ENCODE measurements around the gene PRPF19.

The PRPF19 gene

DNA sequence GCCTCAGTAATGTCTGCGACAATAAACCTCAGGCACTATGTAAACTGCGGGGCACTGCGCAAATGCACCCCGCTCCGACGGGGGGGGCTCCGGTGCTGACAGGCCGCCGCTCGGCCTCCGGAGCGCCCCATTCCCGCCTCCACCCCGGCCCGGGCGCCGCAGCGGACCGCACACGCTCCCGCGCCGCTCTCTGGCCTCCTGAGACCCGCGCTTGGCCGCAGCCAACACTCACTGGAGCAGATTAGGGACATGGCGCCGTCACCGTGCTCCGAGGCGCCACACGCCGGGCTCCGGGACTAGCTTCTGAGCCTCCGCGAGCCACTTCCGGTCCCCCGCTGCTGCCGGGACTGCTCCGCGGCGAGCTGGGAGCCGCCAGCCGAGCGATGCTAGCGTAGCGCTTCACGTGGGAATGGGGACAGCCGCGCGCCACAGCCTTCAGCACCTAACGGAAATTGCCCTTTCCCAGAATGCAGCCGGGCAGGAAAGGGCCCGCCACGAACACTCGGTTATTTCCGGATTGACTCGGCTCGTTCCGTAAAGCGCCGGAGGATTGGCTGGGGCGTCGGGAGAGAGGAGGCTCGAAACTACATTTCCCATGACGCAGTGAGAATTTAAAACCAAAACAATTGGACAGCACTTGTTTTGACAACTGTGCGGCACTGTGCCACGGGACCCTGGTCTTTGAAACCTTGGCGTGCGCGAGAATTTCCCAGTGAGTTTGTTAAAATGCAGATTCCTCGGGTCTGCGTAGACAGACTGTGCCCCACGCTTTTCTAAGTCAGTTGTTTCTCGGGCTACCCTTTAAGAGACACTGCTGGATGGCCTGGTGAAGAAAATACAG, at the start of gene PRPF19:
Gene PRPF19, minus strand, starts transcription at position 454 of the 841 bp plus-strand sequence. Its CDS starts 203 bp downstream, at position 251.
- peak; percentile 98 for DNase-seq

DNA sequence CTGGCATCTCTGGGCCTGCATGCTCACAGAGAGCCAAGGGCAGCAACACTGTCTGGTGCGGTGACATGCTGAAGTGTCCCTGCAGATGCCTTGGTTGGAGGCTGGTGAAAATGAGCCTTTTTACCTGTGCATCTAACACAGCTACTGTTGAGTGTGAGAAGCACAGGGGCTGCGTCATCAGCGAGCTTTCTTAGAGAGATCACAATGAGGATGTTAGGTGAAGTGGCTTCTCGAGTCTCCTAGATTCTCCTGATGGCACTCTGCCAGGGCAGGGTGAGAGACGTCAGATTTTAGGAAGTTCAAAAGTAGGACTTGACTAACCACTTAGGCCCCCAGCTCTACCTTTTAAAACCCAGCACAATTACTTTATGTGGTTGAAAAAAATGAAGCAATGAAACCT, 49.2 kb upstream of the PRPF19 start:
- no peak for DNase-seq

DNA sequence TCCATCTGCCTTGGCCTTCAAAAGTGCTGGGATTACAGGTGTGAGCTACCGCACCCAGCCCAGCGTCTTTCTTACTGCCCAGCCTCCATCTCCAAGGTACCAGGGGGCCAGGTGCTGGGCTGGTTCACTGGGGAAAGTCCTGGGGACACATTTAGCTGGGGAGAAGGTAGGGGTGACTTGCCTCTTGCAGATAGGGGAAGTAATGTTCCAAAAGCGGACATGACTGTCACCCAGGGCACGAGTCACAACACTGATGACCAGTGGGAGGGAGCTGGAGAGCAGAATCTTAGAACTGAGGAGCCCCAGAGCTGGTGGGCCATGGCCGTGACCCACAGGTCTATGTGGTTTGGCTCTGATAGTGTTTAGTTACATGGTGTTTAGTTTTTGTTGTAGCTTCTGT, 48.0 kb upstream of the PRPF19 start:
- DNase-seq: no peak

DNA sequence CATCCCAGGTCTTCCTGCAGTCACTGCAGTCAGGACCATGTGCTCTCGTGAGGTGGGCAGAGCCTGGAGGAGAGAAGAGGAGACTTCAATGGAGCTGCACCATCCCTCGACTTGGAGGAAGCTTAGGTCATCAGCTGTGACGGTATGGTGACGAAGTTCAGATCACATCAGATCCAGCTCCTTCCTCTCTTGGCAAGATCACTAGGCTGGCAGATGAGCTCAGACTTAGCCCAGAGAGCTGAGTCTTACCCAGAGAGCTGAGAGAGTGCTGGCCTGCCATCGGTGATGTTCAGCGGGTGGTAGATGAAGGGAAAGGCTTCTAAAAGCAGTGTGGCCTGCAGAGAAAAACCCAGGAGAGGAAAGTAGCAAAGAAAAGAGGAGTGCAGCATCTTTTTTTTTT, 47.4 kb upstream of the PRPF19 start:
- no peak for DNase-seq

DNA sequence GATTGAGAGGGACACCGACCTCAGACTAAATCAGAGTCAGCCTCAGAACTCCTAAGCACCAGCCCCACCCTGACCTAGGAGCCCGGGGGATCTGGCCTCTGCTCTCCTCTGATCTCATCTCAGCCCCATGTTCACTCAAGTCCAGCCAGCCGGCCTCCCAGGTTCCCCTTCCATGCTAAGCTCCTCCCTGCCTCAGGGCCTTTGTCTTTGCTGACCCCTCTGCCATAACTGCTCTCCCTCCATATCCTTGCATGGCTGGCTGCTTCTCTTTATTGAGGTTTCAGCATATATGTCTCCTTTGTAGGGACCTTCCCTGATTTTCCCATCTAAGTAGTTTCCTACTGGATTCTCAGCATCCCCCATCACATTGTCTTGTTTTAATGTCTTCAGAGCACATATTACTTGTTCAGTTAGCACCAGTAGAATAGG, 46.4 kb upstream of the PRPF19 start:
- DNase-seq: no peak

DNA sequence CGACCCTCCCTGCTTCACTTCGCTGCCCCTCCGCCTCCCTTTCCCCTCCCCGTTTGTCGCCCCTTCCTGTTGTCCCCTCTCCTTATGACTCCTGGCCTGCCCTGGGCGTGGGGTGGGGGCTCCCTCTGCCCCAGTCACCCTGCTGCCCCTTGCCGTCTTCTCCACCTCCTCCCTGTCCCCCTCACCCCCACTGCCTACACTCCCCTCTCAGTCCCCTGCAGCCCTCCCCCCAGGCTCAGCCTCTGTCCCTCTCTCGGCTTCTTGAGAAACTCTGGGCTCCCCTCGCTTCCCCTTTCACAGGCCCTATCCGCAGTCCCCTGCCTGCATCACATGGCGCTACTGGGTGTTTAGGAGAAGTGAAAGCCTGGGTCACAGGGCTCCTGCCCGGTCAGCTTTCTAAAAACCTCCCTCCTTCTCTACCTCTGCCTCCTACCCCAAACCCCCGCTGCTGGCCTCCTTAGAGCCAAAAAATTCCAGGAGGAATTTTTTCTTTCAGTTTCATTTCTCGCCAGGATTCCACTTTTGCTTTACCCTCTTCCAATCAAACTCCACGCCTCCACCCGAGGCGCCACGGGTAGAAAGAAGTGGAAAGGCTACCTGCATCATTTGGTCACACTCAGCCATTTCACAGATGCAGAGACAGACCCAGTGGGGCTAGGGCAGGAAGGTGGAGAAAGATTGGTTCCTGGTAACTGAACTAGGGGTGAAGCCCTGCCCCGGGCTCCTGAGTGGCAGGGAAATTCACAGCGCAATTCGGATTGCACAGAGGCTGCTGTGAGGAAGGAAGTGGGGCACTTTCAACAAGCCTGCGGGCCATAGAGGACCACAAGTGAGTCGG, 45.7 kb upstream of the PRPF19 start, which contains the start of gene SLC15A3:
Gene SLC15A3, minus strand, starts transcription at position 273 of the 838 bp plus-strand sequence. CDS start 625 bp downstream, outside the sequence.
- DNase-seq: peak; percentile 44

- no peak for DNase-seq
Observed at GRCh38 chr11:60951606-60951903, 45.2 kb upstream of the PRPF19 start.

DNA sequence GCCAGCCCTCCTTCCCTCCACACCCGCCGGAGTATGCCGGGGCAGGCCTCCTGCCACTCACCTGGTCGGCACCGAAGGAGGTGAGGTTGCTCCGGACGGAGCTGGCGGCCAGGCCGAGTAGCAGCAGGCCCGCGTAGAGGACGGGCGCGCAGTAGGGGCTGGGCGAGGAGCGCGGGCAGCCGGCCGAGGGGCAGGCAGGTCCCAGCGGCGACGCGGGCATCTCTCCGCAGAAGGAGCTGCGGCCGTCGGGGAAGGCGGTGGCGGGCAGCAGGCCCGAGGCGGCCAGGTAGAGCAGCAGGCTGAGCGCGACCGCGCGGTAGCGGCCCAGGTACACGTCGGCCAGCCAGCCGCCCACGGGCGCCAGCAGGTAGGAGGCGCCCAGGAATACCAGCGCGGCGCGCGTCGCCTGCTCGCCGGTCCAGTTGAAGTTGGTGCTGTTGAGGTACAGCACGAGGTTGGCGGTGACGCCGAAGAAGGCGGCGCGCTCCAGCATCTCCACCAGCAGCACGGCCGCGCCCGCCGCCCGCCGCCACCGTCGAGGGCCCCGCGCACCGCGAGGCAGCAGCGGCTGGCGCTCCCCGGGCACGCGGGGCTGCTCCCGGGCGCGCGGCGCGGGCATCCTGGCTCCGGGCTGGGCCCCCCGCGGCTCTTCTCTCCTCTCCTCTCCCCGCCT, 44.7 kb upstream of the PRPF19 start:
- DNase-seq: no peak

DNA sequence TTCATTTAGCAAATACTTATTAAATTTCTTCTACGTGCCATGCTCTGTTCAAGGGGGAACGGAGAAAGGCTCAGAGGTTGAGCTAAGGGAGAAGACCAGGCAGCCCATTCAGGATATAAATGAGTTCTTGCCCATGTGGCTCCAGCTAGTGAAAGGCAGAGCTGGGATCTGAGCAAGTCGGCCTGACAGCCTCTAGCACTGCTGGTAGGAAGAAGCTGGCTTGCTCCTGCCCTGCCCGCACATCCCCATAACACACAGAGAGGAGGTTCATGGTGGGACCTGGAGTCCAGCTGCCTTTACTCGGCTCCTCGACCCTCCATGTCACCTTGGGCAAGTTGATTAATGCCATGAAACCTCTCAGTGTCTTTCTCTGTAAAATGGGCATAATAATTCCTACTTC, 43.6 kb upstream of the PRPF19 start:
- DNase-seq: no peak

GRCh38 chr11:60948250-60948649, 41.9 kb upstream of the PRPF19 start:
- DNase-seq: no peak

DNA sequence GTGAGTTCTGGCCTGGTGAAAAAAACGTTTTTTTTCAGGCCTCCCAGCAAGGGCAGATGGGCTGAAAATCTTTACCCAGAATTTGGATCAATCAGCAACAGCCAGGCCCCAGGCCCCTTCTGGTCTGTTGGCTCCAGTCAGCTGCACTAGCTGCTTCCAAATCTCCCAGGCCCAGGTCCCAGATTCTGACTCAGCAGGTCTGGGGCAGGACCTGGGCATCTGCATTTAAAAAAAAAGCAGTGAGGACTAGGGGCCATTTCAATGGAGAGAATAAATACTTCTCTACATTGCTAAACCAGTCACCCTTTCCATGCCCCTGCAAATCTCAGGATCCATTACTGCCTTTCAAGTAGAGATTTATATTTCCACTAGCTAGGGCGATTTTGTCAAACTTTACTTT, 41.3 kb upstream of the PRPF19 start:
- peak; percentile 26 for DNase-seq

DNA sequence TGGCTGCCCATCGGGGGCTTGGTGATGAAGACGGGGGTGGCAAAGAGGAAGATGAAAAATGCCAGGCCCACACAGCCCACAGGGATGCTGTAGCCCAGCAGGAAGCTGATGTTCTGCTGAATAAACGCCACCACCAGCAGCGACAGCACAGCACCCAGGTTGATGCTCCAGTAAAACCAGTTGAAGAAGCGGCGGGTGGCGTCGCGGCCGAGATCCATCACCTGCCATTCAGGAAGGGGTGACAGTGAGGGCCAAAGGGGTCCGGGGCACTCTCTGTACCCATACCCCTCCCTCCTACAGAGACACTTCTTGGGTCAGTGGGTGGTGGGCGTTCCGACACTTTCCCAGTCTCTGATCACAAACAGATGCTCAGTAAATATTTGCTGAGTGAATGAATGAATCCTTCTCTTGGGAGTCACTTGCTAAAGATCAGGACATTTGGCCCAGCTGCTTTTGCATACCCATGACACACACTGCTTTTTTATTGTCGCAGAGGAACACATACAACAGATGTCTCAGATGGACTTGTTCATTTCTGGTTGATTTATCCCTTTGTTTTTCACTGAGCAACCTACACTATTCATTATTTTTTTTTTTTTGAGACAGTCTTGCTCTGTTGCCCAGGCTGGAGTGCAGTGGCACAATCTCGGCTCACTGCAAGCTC, 40.3 kb upstream of the PRPF19 start:
- DNase-seq: no peak

- no peak for DNase-seq
Observed at GRCh38 chr11:60945295-60945667, 38.9 kb upstream of the PRPF19 start.

DNA sequence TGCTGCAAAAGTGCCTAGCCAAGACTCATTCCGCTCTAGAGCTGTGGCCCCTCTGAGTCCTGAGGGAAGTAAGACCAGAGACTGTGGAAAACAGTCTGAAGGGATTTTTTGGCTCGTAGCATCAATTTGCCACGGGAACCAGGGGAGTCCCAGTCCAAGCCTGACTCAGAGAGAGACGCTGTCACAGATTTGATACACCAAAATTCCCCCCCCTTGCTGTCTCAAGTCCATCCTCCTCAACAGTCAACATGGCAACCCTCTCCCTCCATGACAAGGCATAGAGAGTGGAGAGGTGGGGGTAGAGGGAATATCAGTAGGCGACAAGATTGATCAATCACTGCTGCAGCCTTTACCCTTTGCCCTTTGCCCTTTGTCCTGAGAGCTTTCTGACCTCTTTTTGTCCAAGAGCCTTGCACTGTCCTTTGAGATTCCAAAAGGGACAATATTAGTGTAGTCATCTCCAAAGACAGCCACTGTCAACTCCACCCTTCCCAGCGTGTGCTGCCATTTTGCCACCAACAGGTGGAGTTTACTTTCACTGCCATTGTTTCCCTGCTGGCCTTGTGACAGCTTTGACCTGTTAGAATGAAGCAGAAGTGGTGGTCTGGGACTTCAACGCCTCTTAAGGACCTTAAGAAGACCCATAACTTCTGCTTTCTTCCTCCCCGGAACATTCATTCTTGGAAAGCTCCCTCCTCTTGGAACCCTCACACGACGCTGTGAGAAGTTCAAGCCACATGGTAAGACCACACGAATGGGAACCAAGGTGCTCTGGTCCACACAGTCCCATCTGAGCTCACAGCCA, 38.3 kb upstream of the PRPF19 start:
- no peak for DNase-seq

DNA sequence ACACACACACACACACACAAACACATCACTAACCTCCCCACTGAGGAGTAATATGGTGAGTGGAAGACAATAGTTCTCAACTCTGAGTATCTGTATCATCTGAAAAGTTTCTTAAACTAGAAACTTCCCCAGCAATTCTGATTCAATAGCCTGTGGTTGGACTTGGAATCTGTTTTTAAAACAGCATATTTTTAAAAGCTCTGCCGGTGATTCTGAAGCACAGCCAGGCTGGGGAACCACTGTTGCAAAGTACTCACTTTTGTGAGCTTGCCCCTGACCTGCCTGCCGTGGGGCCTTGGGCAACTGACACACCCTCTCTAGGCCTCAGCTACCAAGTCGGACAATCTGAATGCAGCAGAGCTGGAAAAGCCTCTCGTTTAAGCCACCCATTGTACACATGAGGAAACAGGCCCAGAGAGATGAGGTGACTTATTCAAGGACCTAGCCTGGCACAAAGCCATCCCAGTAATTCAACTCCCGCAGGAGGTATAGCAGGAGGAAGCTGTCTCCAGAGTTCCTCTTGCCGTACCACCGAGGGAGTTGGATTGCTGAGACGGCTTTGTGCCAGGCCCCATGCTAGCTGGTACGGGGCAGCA, 36.7 kb upstream of the PRPF19 start:
- DNase-seq: no peak

GRCh38 chr11:60942219-60942618, 35.8 kb upstream of the PRPF19 start:
- DNase-seq: no peak

- DNase-seq: no peak
Observed at GRCh38 chr11:60941371-60942119, 35.2 kb upstream of the PRPF19 start.

- no peak for DNase-seq
Observed at GRCh38 chr11:60939855-60940254, 33.5 kb upstream of the PRPF19 start.

GRCh38 chr11:60939301-60939700, 32.9 kb upstream of the PRPF19 start:
- DNase-seq: no peak

- no peak for DNase-seq
Observed at GRCh38 chr11:60938500-60938899, 32.1 kb upstream of the PRPF19 start.

GRCh38 chr11:60937811-60938210, 31.4 kb upstream of the PRPF19 start:
- DNase-seq: no peak

All from midbrain (tissue), 1 donor.